Measurements from ENCODE around the gene CLASP1. TPM values are rescaled to one million over a fixed set of nuclear protein-coding genes. Genes with fewer than 3 reads are reported as not detected.
"Not testable (repeated sequence)": the region's sequence is repeated elsewhere in the genome, so short reads cannot be mapped to it uniquely, and the experiment has no call there.

The CLASP1 gene
- total RNA-seq, 2 donors from 2014 or later, result 86.7 to 138 TPM

- Mint-ChIP-seq H3K4me1 (no peaks in the 10 kb centered on the region), H3K4me3 (no peak overlapping the region), H3K36me3 (ENCODE audit: low read depth) (no peaks in the 10 kb centered on the region), H3K9me3 (peaks cover 3% of the 10 kb centered on the region), H3K27me3 (peaks cover 29% of the 10 kb centered on the region), H3K27ac (no peak overlapping the region)
- ATAC-seq (replicated peaks), result peak; percentile 24
Observed at GRCh38 chr2:121309801-121310200, 339.5 kb downstream of the CLASP1 start.

- Mint-ChIP-seq H3K27me3 (peaks cover 30% of the 10 kb centered on the region), H3K36me3 (ENCODE audit: low read depth) (no peaks in the 10 kb centered on the region), H3K4me3 (no peak overlapping the region), H3K9me3 (peaks cover 3% of the 10 kb centered on the region), H3K27ac (no peak overlapping the region), H3K4me1 (no peaks in the 10 kb centered on the region)
- no peak for ATAC-seq (replicated peaks)
Observed at GRCh38 chr2:121309323-121309722, 339.9 kb downstream of the CLASP1 start.

GRCh38 chr2:121307048-121307447, 342.2 kb downstream of the CLASP1 start:
- no peaks in the 10 kb centered on the region for H3K36me3 Mint-ChIP-seq (ENCODE audit: low read depth)
- ATAC-seq (replicated peaks), result no peak
- H3K4me1 Mint-ChIP-seq, result no peaks in the 10 kb centered on the region
- H3K9me3 Mint-ChIP-seq, result peaks cover 3% of the 10 kb centered on the region
- H3K27me3 Mint-ChIP-seq, result peaks cover 41% of the 10 kb centered on the region
- no peak overlapping the region for H3K27ac Mint-ChIP-seq
- H3K4me3 Mint-ChIP-seq, result no peak overlapping the region

- H3K36me3 Mint-ChIP-seq (ENCODE audit: low read depth), result no peaks in the 10 kb centered on the region
- no peak for ATAC-seq (replicated peaks)
- peaks cover 3% of the 10 kb centered on the region for H3K9me3 Mint-ChIP-seq
- no peak overlapping the region for H3K27ac Mint-ChIP-seq
- H3K4me3 Mint-ChIP-seq, result no peak overlapping the region
- peaks cover 51% of the 10 kb centered on the region for H3K27me3 Mint-ChIP-seq
- no peaks in the 10 kb centered on the region for H3K4me1 Mint-ChIP-seq
Observed at GRCh38 chr2:121304941-121305340, 344.3 kb downstream of the CLASP1 start.

GRCh38 chr2:121303531-121304263, 345.6 kb downstream of the CLASP1 start:
- no peak for ATAC-seq (replicated peaks)
- Mint-ChIP-seq H3K4me3 (no peak overlapping the region), H3K9me3 (peaks cover 3% of the 10 kb centered on the region), H3K27ac (no peak overlapping the region), H3K4me1 (no peaks in the 10 kb centered on the region), H3K36me3 (ENCODE audit: low read depth) (no peaks in the 10 kb centered on the region), H3K27me3 (peaks cover 44% of the 10 kb centered on the region)

GRCh38 chr2:121301190-121301589, 348.1 kb downstream of the CLASP1 start:
- not testable (repeated sequence) for H3K36me3 Mint-ChIP-seq (ENCODE audit: low read depth); ATAC-seq (replicated peaks); H3K9me3 Mint-ChIP-seq; H3K4me3 Mint-ChIP-seq; H3K27ac Mint-ChIP-seq; H3K4me1 Mint-ChIP-seq
- H3K27me3 Mint-ChIP-seq, result peaks cover 27% of the 10 kb centered on the region

GRCh38 chr2:121298476-121298875, 350.8 kb downstream of the CLASP1 start:
- no peak overlapping the region for H3K27ac Mint-ChIP-seq
- H3K36me3 Mint-ChIP-seq (ENCODE audit: low read depth), result no peaks in the 10 kb centered on the region
- H3K9me3 Mint-ChIP-seq, result no peaks in the 10 kb centered on the region
- no peak overlapping the region for H3K4me3 Mint-ChIP-seq
- H3K27me3 Mint-ChIP-seq, result peaks cover 18% of the 10 kb centered on the region
- no peak for ATAC-seq (replicated peaks)
- H3K4me1 Mint-ChIP-seq, result no peaks in the 10 kb centered on the region

- H3K4me3 Mint-ChIP-seq; H3K4me1 Mint-ChIP-seq; H3K27ac Mint-ChIP-seq; ATAC-seq (replicated peaks); H3K9me3 Mint-ChIP-seq; H3K36me3 Mint-ChIP-seq (ENCODE audit: low read depth): not testable (repeated sequence)
- peaks cover 14% of the 10 kb centered on the region for H3K27me3 Mint-ChIP-seq
Observed at GRCh38 chr2:121297866-121298265, 351.4 kb downstream of the CLASP1 start.

- peaks cover 11% of the 10 kb centered on the region for H3K27me3 Mint-ChIP-seq
- no peaks in the 10 kb centered on the region for H3K4me1 Mint-ChIP-seq
- H3K36me3 Mint-ChIP-seq (ENCODE audit: low read depth), result no peaks in the 10 kb centered on the region
- H3K27ac Mint-ChIP-seq, result no peak overlapping the region
- ATAC-seq (replicated peaks), result no peak
- no peaks in the 10 kb centered on the region for H3K9me3 Mint-ChIP-seq
- H3K4me3 Mint-ChIP-seq, result no peak overlapping the region
Observed at GRCh38 chr2:121297217-121297830, 351.9 kb downstream of the CLASP1 start.

GRCh38 chr2:121295911-121296650, 353.2 kb downstream of the CLASP1 start:
- H3K9me3 Mint-ChIP-seq, result no peaks in the 10 kb centered on the region

GRCh38 chr2:121294881-121295840, 354.1 kb downstream of the CLASP1 start:
- Mint-ChIP-seq H3K27ac (no peak overlapping the region), H3K4me1 (no peaks in the 10 kb centered on the region), H3K36me3 (ENCODE audit: low read depth) (no peaks in the 10 kb centered on the region), H3K4me3 (no peak overlapping the region), H3K27me3 (peaks cover 5% of the 10 kb centered on the region), H3K9me3 (no peaks in the 10 kb centered on the region)
- ATAC-seq (replicated peaks), result no peak

More at GRCh38 chr2:121295911-121296650, 353.2 kb downstream of the CLASP1 start:
- Mint-ChIP-seq H3K36me3 (ENCODE audit: low read depth) (no peaks in the 10 kb centered on the region), H3K27ac (no peak overlapping the region), H3K4me3 (no peak overlapping the region), H3K27me3 (peaks cover 7% of the 10 kb centered on the region), H3K4me1 (no peaks in the 10 kb centered on the region)
- ATAC-seq (replicated peaks), result no peak

- Mint-ChIP-seq H3K4me3 (no peak overlapping the region), H3K9me3 (no peaks in the 10 kb centered on the region), H3K36me3 (ENCODE audit: low read depth) (no peaks in the 10 kb centered on the region), H3K27ac (no peak overlapping the region), H3K27me3 (peaks cover 5% of the 10 kb centered on the region), H3K4me1 (no peaks in the 10 kb centered on the region)
- no peak for ATAC-seq (replicated peaks)
Observed at GRCh38 chr2:121293450-121294325, 355.6 kb downstream of the CLASP1 start.

GRCh38 chr2:121291251-121291580, 358.0 kb downstream of the CLASP1 start:
- Mint-ChIP-seq H3K27ac (no peak overlapping the region), H3K4me3 (no peak overlapping the region), H3K9me3 (no peaks in the 10 kb centered on the region), H3K4me1 (no peaks in the 10 kb centered on the region), H3K36me3 (ENCODE audit: low read depth) (no peaks in the 10 kb centered on the region), H3K27me3 (peaks cover 13% of the 10 kb centered on the region)
- ATAC-seq (replicated peaks), result no peak

Data from activated T-helper 17 cell treated with anti-CD3 and anti-CD28 coated beads, Interleukin-2, amount 50 U/mL, for 72 hours (primary cell).